T-helper 9 cell (primary cell): ENCODE results near the gene SYCE3.
"Not testable (repeated sequence)": the region's sequence is repeated elsewhere in the genome, so short reads cannot be mapped to it uniquely, and the experiment has no call there.

ENCODE experiments used
- DNase-seq: peaks from one replicate; pipeline ENCODE4 v3.0.0-alpha.2; 2020
- total RNA-seq, 2 donors: gene quantifications; one replicate each; lab custom pipeline; 2026; lab: John Stamatoyannopoulos, UW

Gene SYCE3
- 0 reads per million in 2 donors for total RNA-seq

GRCh38 chr22:50562523-50563412 lies at the start of gene SYCE3:
TSS of gene SYCE3 (minus strand) at chr22:50562919. CDS start at chr22:50556405, 6,514 bp downstream.
- peak; percentile 98 for DNase-seq

GRCh38 chr22:50612168-50612527 lies 49.4 kb upstream of the SYCE3 start:
- DNase-seq: no peak

- no peak for DNase-seq
These were observed 48.8 kb upstream of the SYCE3 start for GRCh38 chr22:50611341-50612060.

- DNase-seq: no peak
These were observed 47.9 kb upstream of the SYCE3 start for GRCh38 chr22:50610581-50610980.

- DNase-seq: no peak
These were observed 47.3 kb upstream of the SYCE3 start for GRCh38 chr22:50610041-50610451.

GRCh38 chr22:50609599-50609998 lies 46.9 kb upstream of the SYCE3 start:
- DNase-seq: no peak

GRCh38 chr22:50608996-50609395 lies 46.3 kb upstream of the SYCE3 start:
- no peak for DNase-seq

GRCh38 chr22:50608058-50608840 lies 45.5 kb upstream of the SYCE3 start:
- DNase-seq: not testable (repeated sequence)

GRCh38 chr22:50607659-50608020 lies 44.9 kb upstream of the SYCE3 start:
- no peak for DNase-seq

GRCh38 chr22:50606946-50607658 lies 44.4 kb upstream of the SYCE3 start:
- DNase-seq: no peak

GRCh38 chr22:50606165-50606945 lies 43.6 kb upstream of the SYCE3 start:
- no peak for DNase-seq

GRCh38 chr22:50605613-50606074 lies 42.9 kb upstream of the SYCE3 start:
- no peak for DNase-seq

GRCh38 chr22:50605002-50605612 lies 42.4 kb upstream of the SYCE3 start:
- no peak for DNase-seq

GRCh38 chr22:50604256-50605001 lies 41.7 kb upstream of the SYCE3 start:
- DNase-seq: no peak

GRCh38 chr22:50603511-50604255 lies 41.0 kb upstream of the SYCE3 start:
- DNase-seq: no peak

GRCh38 chr22:50602338-50602700 lies 39.6 kb upstream of the SYCE3 start:
- DNase-seq: no peak

GRCh38 chr22:50601669-50602337 lies 39.1 kb upstream of the SYCE3 start:
- no peak for DNase-seq

GRCh38 chr22:50600967-50601668 lies 38.4 kb upstream of the SYCE3 start:
- no peak for DNase-seq
